Activated CD8-positive, alpha-beta memory T cell treated with anti-CD3 and anti-CD28 coated beads, Interleukin-2, amount 10 ng/mL, durations not matched to agents 7 days and 5 days (primary cell): ENCODE results near the gene CSMD2. TPM values are rescaled to one million over a fixed set of nuclear protein-coding genes. Genes with fewer than 3 reads are reported as not detected.

Source experiments
- ATAC-seq: fragments of 150-1000 bp; cut with Tn5 transposase; one replicate; pipeline ENCODE4 v1.10.0; 2021; ENCODE audit warnings: moderate library complexity
- CTCF ChIA-PET: fragments of 350-600 bp; sonication (Branson Sonifier 250); formaldehyde crosslinking; loops from one replicate; lab custom pipeline; 2021; ENCODE audit warnings: antibody characterized with exemption; lab: Charles Lee
- DNase-seq: peaks from one replicate; pipeline ENCODE4 v3.0.0-alpha.2; 2020
- H3K27ac Mint-ChIP-seq: one replicate; pipeline ENCODE4 v1.8.0; 2021; ENCODE audit warnings: mild to moderate bottlenecking, mixed read lengths
- H3K27me3 Mint-ChIP-seq: one replicate; pipeline ENCODE4 v1.8.0; 2021; ENCODE audit warnings: mixed read lengths
- H3K36me3 Mint-ChIP-seq: one replicate; pipeline ENCODE4 v1.8.0; 2021; ENCODE audit warnings: mild to moderate bottlenecking, mixed read lengths
- H3K4me1 Mint-ChIP-seq: one replicate; pipeline ENCODE4 v1.8.0; 2021; ENCODE audit warnings: mixed read lengths
- H3K4me3 Mint-ChIP-seq: one replicate; pipeline ENCODE4 v1.8.0; 2021; ENCODE audit warnings: mild to moderate bottlenecking, moderate library complexity, mixed read lengths
- H3K9me3 Mint-ChIP-seq: one replicate; pipeline ENCODE4 v1.8.0; 2022; ENCODE audit warnings: low read depth, mixed read lengths
- total RNA-seq, 2 experiments: library from RNA; stranded (reverse); gene quantifications; one replicate each; pipeline ENCODE4 v1.2.3, GENCODE V29; 2021

The CSMD2 gene
- total RNA-seq, 2 experiments from 2014 or later: not detected

DNA sequence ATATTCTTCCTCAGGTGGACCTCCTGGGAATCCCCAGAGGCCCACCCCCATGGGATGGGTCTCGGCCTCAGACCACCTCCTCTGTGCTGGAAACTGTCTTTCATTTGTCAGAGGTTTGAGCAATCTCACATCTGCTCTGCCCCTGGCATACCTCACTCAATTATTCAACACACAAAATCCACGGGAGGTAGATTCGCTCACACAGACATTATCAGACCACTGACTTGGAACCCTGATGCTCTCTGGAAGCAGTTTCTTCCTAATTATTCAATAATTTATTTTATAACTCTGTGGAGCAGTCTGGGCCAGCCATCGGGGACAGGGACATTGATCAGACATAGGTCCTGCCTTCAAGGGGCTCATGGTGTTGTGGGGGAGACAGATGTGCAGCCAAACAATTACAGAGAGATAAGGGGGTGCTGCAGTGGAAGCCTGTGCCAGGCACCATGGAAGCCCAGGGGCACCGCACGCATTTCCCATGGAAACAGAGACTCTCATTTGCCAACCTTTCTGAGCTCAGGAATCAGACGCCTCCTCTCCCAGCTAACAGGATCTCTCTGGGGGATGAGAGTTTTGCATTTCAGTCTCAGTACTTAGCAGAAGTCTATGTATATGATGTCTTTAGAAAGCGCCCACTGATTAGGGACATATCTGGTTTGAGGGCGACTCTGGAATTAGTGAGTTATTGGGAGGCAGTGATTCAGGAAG is 204.7 kb downstream of the CSMD2 start:
- no peaks in the 10 kb centered on the region for H3K36me3 Mint-ChIP-seq
- CTCF ChIA-PET: no interaction called here
- H3K4me3 Mint-ChIP-seq: no peak overlapping the region
- no peaks in the 10 kb centered on the region for H3K4me1 Mint-ChIP-seq
- DNase-seq (no peak), ATAC-seq (no peak)
- H3K9me3 Mint-ChIP-seq: no peaks in the 10 kb centered on the region
- no peak overlapping the region for H3K27ac Mint-ChIP-seq
- H3K27me3 Mint-ChIP-seq: no peaks in the 10 kb centered on the region

- CTCF ChIA-PET: no interaction called here
- no peaks in the 10 kb centered on the region for H3K9me3 Mint-ChIP-seq
- H3K4me1 Mint-ChIP-seq: no peaks in the 10 kb centered on the region
- no peak overlapping the region for H3K27ac Mint-ChIP-seq
- H3K4me3 Mint-ChIP-seq: no peak overlapping the region
- H3K27me3 Mint-ChIP-seq: no peaks in the 10 kb centered on the region
- no peak for ATAC-seq
- H3K36me3 Mint-ChIP-seq: no peaks in the 10 kb centered on the region
- DNase-seq: no peak
Measured at GRCh38 chr1:33957854-33958253, 207.2 kb downstream of the CSMD2 start.

DNA sequence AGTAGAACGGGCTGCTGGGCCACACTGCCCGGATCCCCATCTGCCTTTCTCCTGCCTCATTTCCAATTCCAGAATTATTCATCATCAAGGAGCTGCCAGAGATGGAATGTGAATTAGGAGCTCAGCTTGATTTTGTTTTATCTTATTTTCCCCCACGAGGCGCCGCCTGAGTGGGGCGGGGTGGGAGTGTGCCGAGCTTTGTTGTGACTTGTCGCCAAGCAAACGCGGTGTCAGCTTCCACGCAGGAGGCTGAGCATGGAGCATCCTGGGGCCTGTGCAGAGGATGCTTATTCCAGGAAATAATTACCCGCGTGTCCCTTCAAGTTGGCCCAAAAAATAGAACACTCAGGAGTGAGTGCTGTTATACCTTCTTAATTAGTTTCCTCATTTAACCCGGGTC is 209.9 kb downstream of the CSMD2 start:
- Mint-ChIP-seq H3K4me3 (no peak overlapping the region), H3K9me3 (no peaks in the 10 kb centered on the region), H3K27me3 (no peaks in the 10 kb centered on the region), H3K36me3 (no peaks in the 10 kb centered on the region), H3K27ac (no peak overlapping the region), H3K4me1 (no peaks in the 10 kb centered on the region)
- CTCF ChIA-PET: no interaction called here
- ATAC-seq (no peak), DNase-seq (no peak)

DNA sequence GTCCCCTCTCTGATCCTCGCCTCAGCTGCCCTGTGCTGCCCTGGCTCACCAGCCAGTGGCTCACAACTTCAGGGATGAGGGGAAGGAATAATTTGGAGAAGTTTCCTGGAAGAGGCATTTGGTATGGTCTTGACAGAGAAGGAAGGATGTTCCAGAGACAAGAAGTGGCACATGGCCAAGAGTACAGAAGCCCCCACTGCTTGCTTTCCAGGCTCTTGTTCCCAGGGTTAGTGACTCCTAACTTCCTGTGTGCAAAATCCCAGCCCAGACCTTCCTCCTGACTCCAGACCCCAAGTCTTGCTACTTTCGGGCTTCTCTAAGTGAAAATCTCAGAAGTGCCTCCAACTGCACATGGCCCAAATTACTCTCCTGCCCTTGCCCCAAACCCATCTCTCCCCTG is 215.5 kb downstream of the CSMD2 start:
- ATAC-seq: no peak
- CTCF ChIA-PET: no interaction called here
- no peak for DNase-seq
- no peak overlapping the region for H3K27ac Mint-ChIP-seq
- no peaks in the 10 kb centered on the region for H3K36me3 Mint-ChIP-seq
- H3K27me3 Mint-ChIP-seq: no peaks in the 10 kb centered on the region
- no peaks in the 10 kb centered on the region for H3K9me3 Mint-ChIP-seq
- no peak overlapping the region for H3K4me3 Mint-ChIP-seq
- H3K4me1 Mint-ChIP-seq: no peaks in the 10 kb centered on the region

GRCh38 chr1:33948291-33948690 is 216.7 kb downstream of the CSMD2 start:
- CTCF ChIA-PET: no interaction called here

GRCh38 chr1:33946836-33947235 is 218.2 kb downstream of the CSMD2 start:
- ATAC-seq (no peak), DNase-seq (no peak)
- Mint-ChIP-seq H3K27me3 (no peaks in the 10 kb centered on the region), H3K4me3 (no peak overlapping the region), H3K27ac (no peak overlapping the region), H3K36me3 (no peaks in the 10 kb centered on the region), H3K4me1 (no peaks in the 10 kb centered on the region), H3K9me3 (no peaks in the 10 kb centered on the region)
- CTCF ChIA-PET: no interaction called here

More at GRCh38 chr1:33948291-33948690, 216.7 kb downstream of the CSMD2 start:
- H3K4me3 Mint-ChIP-seq: no peak overlapping the region
- no peaks in the 10 kb centered on the region for H3K27me3 Mint-ChIP-seq
- DNase-seq (no peak), ATAC-seq (no peak)
- no peaks in the 10 kb centered on the region for H3K36me3 Mint-ChIP-seq
- no peak overlapping the region for H3K27ac Mint-ChIP-seq
- no peaks in the 10 kb centered on the region for H3K9me3 Mint-ChIP-seq
- no peaks in the 10 kb centered on the region for H3K4me1 Mint-ChIP-seq

GRCh38 chr1:33944846-33945245 is 220.2 kb downstream of the CSMD2 start:
- no peak overlapping the region for H3K4me3 Mint-ChIP-seq
- no peak for ATAC-seq
- H3K27me3 Mint-ChIP-seq: no peaks in the 10 kb centered on the region
- no peak for DNase-seq
- CTCF ChIA-PET: no interaction called here
- H3K4me1 Mint-ChIP-seq: no peaks in the 10 kb centered on the region
- H3K9me3 Mint-ChIP-seq: no peaks in the 10 kb centered on the region
- H3K27ac Mint-ChIP-seq: no peak overlapping the region
- no peaks in the 10 kb centered on the region for H3K36me3 Mint-ChIP-seq

GRCh38 chr1:33943978-33944377 is 221.1 kb downstream of the CSMD2 start:
- H3K36me3 Mint-ChIP-seq: no peaks in the 10 kb centered on the region
- no peak for DNase-seq
- H3K27me3 Mint-ChIP-seq: no peaks in the 10 kb centered on the region
- CTCF ChIA-PET: no interaction called here
- ATAC-seq: no peak
- H3K4me3 Mint-ChIP-seq: no peak overlapping the region
- no peaks in the 10 kb centered on the region for H3K4me1 Mint-ChIP-seq
- no peak overlapping the region for H3K27ac Mint-ChIP-seq
- no peaks in the 10 kb centered on the region for H3K9me3 Mint-ChIP-seq

GRCh38 chr1:33932871-33933270 is 232.2 kb downstream of the CSMD2 start:
- no peak overlapping the region for H3K27ac Mint-ChIP-seq

DNA sequence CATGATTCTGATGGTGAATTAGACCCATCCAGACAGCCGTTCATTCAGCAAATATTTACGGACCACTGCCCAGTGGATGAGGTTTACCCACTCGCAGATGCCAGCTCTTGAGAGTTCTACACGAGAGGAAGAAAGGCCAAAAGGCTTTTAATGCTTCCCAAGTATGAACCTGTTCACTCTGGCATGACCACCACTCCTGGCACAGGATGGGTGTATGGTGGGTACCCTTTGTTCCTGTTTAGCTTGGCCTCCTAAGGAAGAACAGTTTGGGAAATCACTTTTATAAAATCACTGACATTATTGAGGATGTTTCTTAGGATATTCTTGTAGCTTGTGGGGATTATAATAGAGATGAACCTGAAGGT is 233.9 kb downstream of the CSMD2 start:
- CTCF ChIA-PET: no interaction called here
- no peak overlapping the region for H3K27ac Mint-ChIP-seq
- no peaks in the 10 kb centered on the region for H3K27me3 Mint-ChIP-seq
- H3K4me1 Mint-ChIP-seq: no peaks in the 10 kb centered on the region
- no peaks in the 10 kb centered on the region for H3K36me3 Mint-ChIP-seq
- H3K9me3 Mint-ChIP-seq: no peaks in the 10 kb centered on the region
- ATAC-seq: no peak
- no peak for DNase-seq
- H3K4me3 Mint-ChIP-seq: no peak overlapping the region

More at GRCh38 chr1:33932871-33933270, 232.2 kb downstream of the CSMD2 start:
- ATAC-seq: no peak
- H3K4me1 Mint-ChIP-seq: no peaks in the 10 kb centered on the region
- CTCF ChIA-PET: no interaction called here
- H3K4me3 Mint-ChIP-seq: no peak overlapping the region
- no peaks in the 10 kb centered on the region for H3K9me3 Mint-ChIP-seq
- no peaks in the 10 kb centered on the region for H3K27me3 Mint-ChIP-seq
- DNase-seq: no peak
- H3K36me3 Mint-ChIP-seq: no peaks in the 10 kb centered on the region

- Mint-ChIP-seq H3K27me3 (no peaks in the 10 kb centered on the region), H3K9me3 (no peaks in the 10 kb centered on the region), H3K27ac (no peak overlapping the region), H3K4me1 (no peaks in the 10 kb centered on the region), H3K4me3 (no peak overlapping the region), H3K36me3 (no peaks in the 10 kb centered on the region)
- ATAC-seq (no peak), DNase-seq (no peak)
- CTCF ChIA-PET: no interaction called here
Measured at GRCh38 chr1:33930346-33931110, 234.5 kb downstream of the CSMD2 start.

- H3K27ac Mint-ChIP-seq: no peak overlapping the region
- ATAC-seq (no peak), DNase-seq (no peak)
- H3K36me3 Mint-ChIP-seq: no peaks in the 10 kb centered on the region
- H3K9me3 Mint-ChIP-seq: no peaks in the 10 kb centered on the region
- H3K27me3 Mint-ChIP-seq: no peaks in the 10 kb centered on the region
- no peak overlapping the region for H3K4me3 Mint-ChIP-seq
- CTCF ChIA-PET: no interaction called here
- no peaks in the 10 kb centered on the region for H3K4me1 Mint-ChIP-seq
Measured at GRCh38 chr1:33928251-33928650, 236.8 kb downstream of the CSMD2 start.

DNA sequence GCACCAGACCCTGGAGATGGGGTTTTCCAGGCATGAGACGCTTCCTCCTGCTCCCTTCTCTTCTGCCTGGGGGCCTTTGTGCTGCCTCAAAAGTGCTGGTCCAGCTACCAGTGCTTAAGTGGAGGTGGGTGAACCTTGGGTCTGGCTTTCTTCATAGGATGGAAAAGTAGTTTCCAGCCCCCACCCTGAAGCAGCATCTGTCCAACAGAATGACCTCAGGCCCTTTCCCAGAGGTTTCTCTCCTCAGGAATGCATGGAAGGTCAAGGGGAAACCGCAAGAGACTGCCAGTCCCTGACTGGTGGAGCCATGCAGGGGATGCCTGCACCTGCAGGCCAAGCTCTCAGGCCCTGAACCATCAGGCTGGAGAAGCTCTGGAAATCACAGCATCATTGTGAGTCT is 237.3 kb downstream of the CSMD2 start:
- no peak overlapping the region for H3K27ac Mint-ChIP-seq
- no peaks in the 10 kb centered on the region for H3K4me1 Mint-ChIP-seq
- DNase-seq (no peak), ATAC-seq (no peak)
- H3K36me3 Mint-ChIP-seq: no peaks in the 10 kb centered on the region
- H3K4me3 Mint-ChIP-seq: no peak overlapping the region
- no peaks in the 10 kb centered on the region for H3K9me3 Mint-ChIP-seq
- CTCF ChIA-PET: no interaction called here
- no peaks in the 10 kb centered on the region for H3K27me3 Mint-ChIP-seq

- Mint-ChIP-seq H3K9me3 (no peaks in the 10 kb centered on the region), H3K4me1 (no peaks in the 10 kb centered on the region)
Measured at GRCh38 chr1:33925586-33925985, 239.4 kb downstream of the CSMD2 start.

More at GRCh38 chr1:33925586-33925985, 239.4 kb downstream of the CSMD2 start:
- H3K27me3 Mint-ChIP-seq: no peaks in the 10 kb centered on the region
- H3K36me3 Mint-ChIP-seq: no peaks in the 10 kb centered on the region
- H3K27ac Mint-ChIP-seq: no peak overlapping the region
- DNase-seq (no peak), ATAC-seq (no peak)
- CTCF ChIA-PET: no interaction called here
- H3K4me3 Mint-ChIP-seq: no peak overlapping the region
